Stimulated activated CD4-positive, alpha-beta T cell treated with anti-CD3 and anti-CD28 coated beads, Interleukin-4, amount 100 ng/mL, for 4 hours (primary cell): Measurements from ENCODE around the gene NBPF3.

Source experiments
- DNase-seq, 2 experiments: peaks; one replicate each; pipeline ENCODE4 v3.0.0-alpha.2; 2020

The NBPF3 gene

GRCh38 chr1:21520899-21521716 lies 81.2 kb downstream of the NBPF3 start:
- no peak for DNase-seq

GRCh38 chr1:21521717-21522060 lies 81.8 kb downstream of the NBPF3 start:
- no peak for DNase-seq

- DNase-seq: no peak
These were observed 82.6 kb downstream of the NBPF3 start for GRCh38 chr1:21522525-21523038.

- DNase-seq: no peak
These were observed 83.4 kb downstream of the NBPF3 start for GRCh38 chr1:21523297-21523813.

GRCh38 chr1:21524220-21524619 lies 84.3 kb downstream of the NBPF3 start:
- no peak for DNase-seq

GRCh38 chr1:21524686-21525339 lies 84.9 kb downstream of the NBPF3 start:
- no peak for DNase-seq

GRCh38 chr1:21525340-21525717 lies 85.4 kb downstream of the NBPF3 start:
- DNase-seq: no peak

- DNase-seq: no peak
These were observed 86.5 kb downstream of the NBPF3 start for GRCh38 chr1:21526441-21526840.

GRCh38 chr1:21530368-21531016 lies 90.6 kb downstream of the NBPF3 start:
- no peak for DNase-seq

- no peak for DNase-seq
These were observed 91.3 kb downstream of the NBPF3 start for GRCh38 chr1:21531241-21531640.

GRCh38 chr1:21532496-21532895 lies 92.6 kb downstream of the NBPF3 start:
- no peak for DNase-seq

- no peak for DNase-seq
These were observed 93.1 kb downstream of the NBPF3 start for GRCh38 chr1:21532992-21533534.

- DNase-seq: no peak
These were observed 94.2 kb downstream of the NBPF3 start for GRCh38 chr1:21534146-21534545.
